ENCODE data around the gene SH3PXD2A. TPM values are rescaled to one million over a fixed set of nuclear protein-coding genes. Genes with fewer than 3 reads are reported as not detected.

The SH3PXD2A gene
- total RNA-seq, 1 donor from 2014 or later = 12.4 TPM

GRCh38 chr10:103822800-103823199, 32.6 kb downstream of the SH3PXD2A start:
- H3K36me3 ChIP-seq (ENCODE audit: control insufficient read depth, insufficient read depth, low read length) = peaks cover 12% of the 10 kb centered on the region
- FAIRE-seq = no peak
- no peaks in the 10 kb centered on the region for H3K27me3 ChIP-seq (ENCODE audit: control insufficient read depth, insufficient read depth, low read length)
- DNase-seq (ENCODE audit: low read depth) = no peak
- no peak for TF ChIP-seq CTCF (IDR thresholded peaks at IDR 0.05; ENCODE audit: insufficient read depth, low read length, severe bottlenecking)
- H3K4me3 ChIP-seq (ENCODE audit: low read depth, low read length) = no peak overlapping the region

GRCh38 chr10:103822107-103822716, 33.2 kb downstream of the SH3PXD2A start:
- H3K36me3 ChIP-seq (ENCODE audit: control insufficient read depth, insufficient read depth, low read length) = peaks cover 11% of the 10 kb centered on the region
- H3K27me3 ChIP-seq (ENCODE audit: control insufficient read depth, insufficient read depth, low read length) = no peaks in the 10 kb centered on the region
- H3K4me3 ChIP-seq (ENCODE audit: low read depth, low read length) = no peak overlapping the region
- no peak for TF ChIP-seq CTCF (IDR thresholded peaks at IDR 0.05; ENCODE audit: insufficient read depth, low read length, severe bottlenecking)
- FAIRE-seq (no peak), DNase-seq (ENCODE audit: low read depth) (no peak)

GRCh38 chr10:103820101-103821062, 35.0 kb downstream of the SH3PXD2A start:
- FAIRE-seq (no peak), DNase-seq (ENCODE audit: low read depth) (no peak)
- no peaks in the 10 kb centered on the region for H3K27me3 ChIP-seq (ENCODE audit: control insufficient read depth, insufficient read depth, low read length)
- no peak for TF ChIP-seq CTCF (IDR thresholded peaks at IDR 0.05; ENCODE audit: insufficient read depth, low read length, severe bottlenecking)
- peaks cover 9% of the 10 kb centered on the region for H3K36me3 ChIP-seq (ENCODE audit: control insufficient read depth, insufficient read depth, low read length)
- no peak overlapping the region for H3K4me3 ChIP-seq (ENCODE audit: low read depth, low read length)

GRCh38 chr10:103819493-103819892, 35.9 kb downstream of the SH3PXD2A start:
- DNase-seq (ENCODE audit: low read depth) (no peak), FAIRE-seq (no peak)
- no peaks in the 10 kb centered on the region for H3K27me3 ChIP-seq (ENCODE audit: control insufficient read depth, insufficient read depth, low read length)
- no peak overlapping the region for H3K4me3 ChIP-seq (ENCODE audit: low read depth, low read length)
- peaks cover 9% of the 10 kb centered on the region for H3K36me3 ChIP-seq (ENCODE audit: control insufficient read depth, insufficient read depth, low read length)
- no peak for TF ChIP-seq CTCF (IDR thresholded peaks at IDR 0.05; ENCODE audit: insufficient read depth, low read length, severe bottlenecking)

- FAIRE-seq (no peak), DNase-seq (ENCODE audit: low read depth) (no peak)
- Histone ChIP-seq H3K36me3 (ENCODE audit: control insufficient read depth, insufficient read depth, low read length) (peaks cover 9% of the 10 kb centered on the region), H3K27me3 (ENCODE audit: control insufficient read depth, insufficient read depth, low read length) (no peaks in the 10 kb centered on the region), H3K4me3 (ENCODE audit: low read depth, low read length) (no peak overlapping the region)
- TF ChIP-seq CTCF (IDR thresholded peaks at IDR 0.05; ENCODE audit: insufficient read depth, low read length, severe bottlenecking) = no peak
These were observed 36.5 kb downstream of the SH3PXD2A start for GRCh38 chr10:103818765-103819374.
